GM19395 (cell line): ENCODE results near the gene TNNT1.
"Not testable (repeated sequence)": the region's sequence is repeated elsewhere in the genome, so short reads cannot be mapped to it uniquely, and the experiment has no call there.

Source experiments
- ATAC-seq: cut with Tn5 transposase; IDR thresholded peaks from one replicate; pipeline ENCODE4 v1.9.1; 2021; ENCODE audit warnings: mild to moderate bottlenecking, moderate library complexity; ENCODE audit not compliant: unreplicated experiment

TNNT1 gene

GRCh38 chr19:55171440-55171839 is 22.4 kb upstream of the TNNT1 start:
- ATAC-seq = no peak

- no peak for ATAC-seq
Observed at GRCh38 chr19:55169136-55169535, 20.1 kb upstream of the TNNT1 start.

DNA sequence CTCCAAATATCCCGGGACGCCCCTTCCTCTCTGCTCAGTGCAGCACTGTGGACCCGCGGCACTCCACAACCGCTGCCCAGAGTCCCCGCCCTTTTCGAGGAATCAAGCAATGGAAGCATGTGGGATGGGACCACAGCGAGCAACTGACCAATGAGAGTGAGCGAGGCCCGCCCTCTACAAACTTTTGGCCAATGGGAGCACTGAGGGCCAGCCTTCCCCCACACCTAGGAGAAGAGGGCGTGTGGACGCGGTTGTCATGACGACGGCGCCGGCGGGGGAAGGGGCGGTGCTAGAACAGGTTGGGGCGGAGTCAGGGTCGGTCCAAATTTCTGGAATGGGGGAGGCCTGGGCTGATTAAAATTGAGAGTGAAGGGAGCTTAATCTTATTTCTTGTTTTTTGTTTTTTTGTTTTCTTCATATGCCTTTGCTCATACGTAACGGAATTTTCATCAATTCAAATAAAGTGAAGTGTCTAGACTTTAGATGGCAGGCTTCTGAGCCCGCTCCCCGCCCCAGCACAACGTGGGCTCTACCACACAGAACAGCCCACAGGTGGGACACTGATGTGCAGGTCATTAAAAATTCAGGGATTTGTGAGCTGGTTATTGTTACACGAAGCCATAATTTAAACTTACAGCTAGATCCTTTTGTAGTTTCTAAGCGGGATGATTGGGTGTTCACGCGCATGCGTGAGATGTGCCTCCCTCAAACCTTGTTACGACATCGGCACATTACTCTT is 17.7 kb upstream of the TNNT1 start, which contains the start of gene DNAAF3:
Gene DNAAF3, minus strand, starts transcription at position 84 of the 739 bp plus-strand sequence. CDS start 200 bp downstream, outside the sequence.
- ATAC-seq = no peak

- ATAC-seq = no peak
Observed at GRCh38 chr19:55165952-55166529, 17.0 kb upstream of the TNNT1 start.

- no peak for ATAC-seq
Observed at GRCh38 chr19:55161571-55162322, 12.7 kb upstream of the TNNT1 start.

DNA sequence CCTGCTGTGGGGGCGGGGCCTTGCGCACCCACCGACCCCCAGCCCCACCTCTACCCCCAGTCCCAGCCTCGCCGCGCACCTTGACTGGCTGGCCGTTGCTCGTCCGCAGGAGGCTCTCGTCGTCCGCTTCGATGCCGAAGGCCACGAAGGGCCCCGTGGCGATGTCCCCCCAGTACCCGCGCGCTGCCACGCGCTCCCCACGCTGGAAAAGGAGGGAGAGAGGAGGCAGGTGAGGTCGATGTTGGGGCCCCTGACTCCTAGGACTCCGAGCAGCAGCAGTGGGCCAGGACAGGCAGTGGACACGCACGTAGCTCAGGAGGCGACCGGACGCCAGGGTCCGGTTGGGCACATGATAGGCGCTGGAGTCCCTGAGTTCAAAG is 12.0 kb upstream of the TNNT1 start:
- no peak for ATAC-seq

GRCh38 chr19:55160128-55160985 is 11.4 kb upstream of the TNNT1 start:
- peak; percentile 63 for ATAC-seq

GRCh38 chr19:55158848-55159749 is 10.1 kb upstream of the TNNT1 start:
- no peak for ATAC-seq

- no peak for ATAC-seq
Observed at GRCh38 chr19:55158423-55158822, 9.4 kb upstream of the TNNT1 start.

- ATAC-seq = no peak
Observed at GRCh38 chr19:55157064-55157908, 8.3 kb upstream of the TNNT1 start, which contains the start of gene TNNI3. Gene TNNI3, minus strand, starts transcription at chr19:55157732. Its CDS starts 143 bp downstream, at chr19:55157589.

GRCh38 chr19:55156202-55157063 is 7.4 kb upstream of the TNNT1 start:
- no peak for ATAC-seq

GRCh38 chr19:55155784-55156183 is 6.8 kb upstream of the TNNT1 start:
- not testable (repeated sequence) for ATAC-seq

DNA sequence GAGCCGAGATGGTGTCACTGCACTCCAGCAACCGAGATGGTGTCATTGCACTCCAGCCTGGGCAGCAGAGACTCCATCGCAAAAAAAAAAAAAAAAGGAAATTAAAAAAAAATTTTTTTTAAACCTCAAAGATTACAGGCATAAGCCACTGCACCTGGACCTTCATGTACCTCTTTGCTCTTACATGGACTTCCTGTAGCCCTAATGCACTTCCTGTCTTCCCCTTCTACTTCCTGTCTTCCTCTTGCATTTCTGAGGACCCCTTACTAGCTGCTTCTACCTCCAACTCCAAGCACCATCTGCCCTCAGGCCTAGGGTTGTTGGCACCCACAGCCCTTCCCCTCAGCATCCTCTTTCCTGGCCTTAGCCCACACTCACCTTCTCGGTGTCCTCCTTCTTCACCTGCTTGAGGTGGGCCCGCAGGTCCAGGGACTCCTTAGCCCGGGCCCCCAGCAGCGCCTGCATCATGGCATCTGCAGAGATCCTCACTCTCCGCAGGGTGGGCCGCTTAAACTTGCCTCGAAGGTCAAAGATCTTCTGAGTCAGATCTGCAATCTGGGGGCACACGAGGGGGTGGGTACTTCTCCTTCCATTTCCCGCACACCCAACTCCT is 4.8 kb upstream of the TNNT1 start:
- no peak for ATAC-seq

DNA sequence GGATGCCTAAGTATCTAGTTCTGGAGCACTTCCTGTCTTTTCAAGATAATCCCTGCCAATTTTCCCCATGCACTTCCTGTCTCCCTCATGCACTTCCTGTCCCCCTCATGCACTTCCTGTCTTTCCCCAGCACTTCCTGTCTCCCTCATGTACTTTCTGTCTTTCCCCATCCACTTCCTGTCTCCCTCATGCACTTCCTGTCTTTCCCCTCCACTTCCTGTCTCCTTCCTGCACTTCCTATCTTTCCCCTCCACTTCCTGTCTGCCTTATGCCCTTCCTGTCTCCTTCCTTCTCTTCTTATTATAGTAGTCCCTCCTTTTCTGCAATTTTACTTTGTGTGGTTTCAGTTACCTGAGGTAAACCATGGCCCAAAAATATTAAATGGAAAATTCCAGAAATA is 3.0 kb upstream of the TNNT1 start:
- ATAC-seq = no peak

DNA sequence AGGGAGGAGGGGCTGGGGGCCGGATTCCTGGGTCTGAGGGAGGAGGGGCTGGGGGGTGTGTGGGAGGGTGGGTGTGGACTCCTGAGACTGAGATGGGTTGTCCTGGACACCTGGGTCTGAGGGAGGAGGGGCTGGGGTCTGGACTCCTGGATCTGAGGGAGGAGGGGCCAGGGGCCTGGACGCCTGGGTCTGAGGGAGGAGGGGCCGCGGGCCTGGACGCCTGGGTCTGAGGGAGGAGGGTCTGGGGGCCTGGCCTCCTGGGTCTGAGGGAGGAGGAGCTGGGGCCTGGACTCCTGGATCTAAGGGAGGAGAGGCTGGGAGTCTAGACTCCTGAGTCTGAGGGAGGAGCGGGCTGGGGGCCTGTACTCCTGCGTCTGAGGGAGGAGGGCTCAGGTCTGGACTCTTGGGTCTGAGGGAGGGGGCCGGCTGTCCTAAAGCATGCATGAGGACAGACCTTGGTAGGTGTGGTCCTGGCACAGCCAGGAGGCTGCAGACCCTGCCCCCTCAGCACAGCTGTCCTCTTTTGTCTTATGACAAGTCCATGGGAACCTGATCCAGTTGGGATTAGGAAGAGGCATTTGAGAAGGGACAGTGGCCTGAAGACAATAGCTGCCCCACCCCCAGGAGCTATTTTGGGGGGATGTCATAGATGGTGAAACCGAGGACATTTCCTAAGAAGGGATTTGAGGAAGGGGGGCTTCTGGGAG is 1.3 kb downstream of the TNNT1 start:
- no peak for ATAC-seq

DNA sequence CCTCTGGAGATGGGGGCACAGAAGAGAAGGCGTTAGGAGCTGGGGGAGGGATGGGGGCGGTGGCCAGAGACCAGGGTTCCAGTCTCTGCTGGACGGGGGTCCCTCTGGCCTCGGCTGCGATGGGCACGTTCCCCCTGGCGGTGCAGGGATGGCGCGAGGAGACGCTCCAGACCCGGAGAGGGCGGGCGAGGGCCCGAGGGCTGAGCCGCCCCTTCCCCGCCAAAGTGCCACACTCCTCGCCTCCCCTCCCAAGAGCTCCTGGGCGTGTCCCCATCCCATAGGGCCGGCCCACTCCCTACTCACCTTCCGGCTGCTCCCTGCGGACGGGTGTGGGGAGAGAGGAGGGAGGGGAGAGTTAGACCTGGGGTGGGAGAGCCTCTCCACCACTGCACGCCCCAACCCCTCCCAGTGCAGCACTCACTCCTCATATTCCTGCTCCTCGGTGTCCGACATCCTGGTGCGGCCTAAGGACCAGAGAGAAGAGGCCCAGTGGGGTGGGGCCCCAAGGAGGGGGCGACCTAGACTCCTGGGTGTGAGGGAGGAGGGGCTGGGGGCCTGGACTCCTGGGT is 2.2 kb downstream of the TNNT1 start:
- ATAC-seq = no peak
